KMS-11 (cell line): ENCODE results near the gene PUSL1.

ENCODE experiments used
- H2AFZ ChIP-seq: fragments of 200-600 bp; sonication (generic); 2 replicates; pipeline ENCODE4 v1.6.1; 2016; ENCODE audit warnings: antibody characterized with exemption, mixed run types, low read depth
- H3K27ac ChIP-seq: fragments of 200-600 bp; sonication (generic); 2 replicates; pipeline ENCODE4 v1.6.1; 2016; ENCODE audit warnings: mild to moderate bottlenecking, mixed run types
- H3K27me3 ChIP-seq: fragments of 200-600 bp; sonication (generic); 2 replicates; pipeline ENCODE4 v1.6.1; 2017; ENCODE audit warnings: mild to moderate bottlenecking, low read depth, mixed run types, moderate library complexity; ENCODE audit not compliant: insufficient read depth
- H3K36me3 ChIP-seq: fragments of 200-600 bp; sonication (generic); 2 replicates; pipeline ENCODE4 v1.6.1; 2017; ENCODE audit warnings: mild to moderate bottlenecking, mixed run types; ENCODE audit not compliant: insufficient read depth
- H3K4me1 ChIP-seq: fragments of 200-600 bp; sonication (generic); 2 replicates; pipeline ENCODE4 v1.6.1; 2016; ENCODE audit warnings: mild to moderate bottlenecking, low read depth, mixed run types; ENCODE audit not compliant: poor library complexity, severe bottlenecking
- H3K4me2 ChIP-seq: fragments of 200-600 bp; sonication (generic); 2 replicates; pipeline ENCODE4 v1.7.0; 2016; ENCODE audit warnings: mild to moderate bottlenecking, mixed run types
- H3K4me3 ChIP-seq: fragments of 200-600 bp; sonication (generic); IDR thresholded peaks from 2 replicates; pipeline ENCODE4 v1.6.1; 2017; ENCODE audit warnings: low read depth, low read length, mixed read lengths; ENCODE audit not compliant: insufficient read depth
- H3K79me2 ChIP-seq: fragments of 200-600 bp; sonication (generic); 2 replicates; pipeline ENCODE4 v1.6.1; 2016; ENCODE audit warnings: low read depth, mixed run types; ENCODE audit not compliant: insufficient read depth
- H3K9ac ChIP-seq: fragments of 200-600 bp; sonication (generic); 2 replicates; pipeline ENCODE4 v1.6.1; 2016; ENCODE audit warnings: mild to moderate bottlenecking, mixed run types
- H4K20me1 ChIP-seq: fragments of 200-600 bp; sonication (generic); 2 replicates; pipeline ENCODE4 v1.6.1; 2016; ENCODE audit warnings: mild to moderate bottlenecking, mixed run types; ENCODE audit not compliant: insufficient read depth
- TF ChIP-seq, protein P1 (sequence below): fragments of 200-600 bp; sonication (generic); conservative IDR thresholded peaks from 2 replicates; pipeline ENCODE4 v1.6.1; 2017; ENCODE audit warnings: low read depth, mild to moderate bottlenecking, antibody characterized with exemption, low read length, moderate library complexity, mixed read lengths

PUSL1 gene

GRCh38 chr1:1264868-1265272 is 43.5 kb upstream of the PUSL1 start:
- no peak overlapping the region for H2AFZ ChIP-seq
- no peak overlapping the region for H3K4me3 ChIP-seq
- no peak overlapping the region for H3K9ac ChIP-seq
- peaks cover 29% of the 10 kb centered on the region; the same call in 1 of the 2 replicates for H3K79me2 ChIP-seq
- no peaks in the 10 kb centered on the region for H3K27me3 ChIP-seq
- no peaks in the 10 kb centered on the region for H3K4me1 ChIP-seq
- no peak overlapping the region for H3K27ac ChIP-seq
- no peaks in the 10 kb centered on the region for H4K20me1 ChIP-seq
- peaks cover 11% of the 10 kb centered on the region; the same call in 1 of the 2 replicates for H3K36me3 ChIP-seq
- no peak overlapping the region for H3K4me2 ChIP-seq
- TF ChIP-seq, protein P1, sequence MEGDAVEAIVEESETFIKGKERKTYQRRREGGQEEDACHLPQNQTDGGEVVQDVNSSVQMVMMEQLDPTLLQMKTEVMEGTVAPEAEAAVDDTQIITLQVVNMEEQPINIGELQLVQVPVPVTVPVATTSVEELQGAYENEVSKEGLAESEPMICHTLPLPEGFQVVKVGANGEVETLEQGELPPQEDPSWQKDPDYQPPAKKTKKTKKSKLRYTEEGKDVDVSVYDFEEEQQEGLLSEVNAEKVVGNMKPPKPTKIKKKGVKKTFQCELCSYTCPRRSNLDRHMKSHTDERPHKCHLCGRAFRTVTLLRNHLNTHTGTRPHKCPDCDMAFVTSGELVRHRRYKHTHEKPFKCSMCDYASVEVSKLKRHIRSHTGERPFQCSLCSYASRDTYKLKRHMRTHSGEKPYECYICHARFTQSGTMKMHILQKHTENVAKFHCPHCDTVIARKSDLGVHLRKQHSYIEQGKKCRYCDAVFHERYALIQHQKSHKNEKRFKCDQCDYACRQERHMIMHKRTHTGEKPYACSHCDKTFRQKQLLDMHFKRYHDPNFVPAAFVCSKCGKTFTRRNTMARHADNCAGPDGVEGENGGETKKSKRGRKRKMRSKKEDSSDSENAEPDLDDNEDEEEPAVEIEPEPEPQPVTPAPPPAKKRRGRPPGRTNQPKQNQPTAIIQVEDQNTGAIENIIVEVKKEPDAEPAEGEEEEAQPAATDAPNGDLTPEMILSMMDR = 0 out of 2 replicates have a peak, but pooled peaks have one; percentile 18

DNA sequence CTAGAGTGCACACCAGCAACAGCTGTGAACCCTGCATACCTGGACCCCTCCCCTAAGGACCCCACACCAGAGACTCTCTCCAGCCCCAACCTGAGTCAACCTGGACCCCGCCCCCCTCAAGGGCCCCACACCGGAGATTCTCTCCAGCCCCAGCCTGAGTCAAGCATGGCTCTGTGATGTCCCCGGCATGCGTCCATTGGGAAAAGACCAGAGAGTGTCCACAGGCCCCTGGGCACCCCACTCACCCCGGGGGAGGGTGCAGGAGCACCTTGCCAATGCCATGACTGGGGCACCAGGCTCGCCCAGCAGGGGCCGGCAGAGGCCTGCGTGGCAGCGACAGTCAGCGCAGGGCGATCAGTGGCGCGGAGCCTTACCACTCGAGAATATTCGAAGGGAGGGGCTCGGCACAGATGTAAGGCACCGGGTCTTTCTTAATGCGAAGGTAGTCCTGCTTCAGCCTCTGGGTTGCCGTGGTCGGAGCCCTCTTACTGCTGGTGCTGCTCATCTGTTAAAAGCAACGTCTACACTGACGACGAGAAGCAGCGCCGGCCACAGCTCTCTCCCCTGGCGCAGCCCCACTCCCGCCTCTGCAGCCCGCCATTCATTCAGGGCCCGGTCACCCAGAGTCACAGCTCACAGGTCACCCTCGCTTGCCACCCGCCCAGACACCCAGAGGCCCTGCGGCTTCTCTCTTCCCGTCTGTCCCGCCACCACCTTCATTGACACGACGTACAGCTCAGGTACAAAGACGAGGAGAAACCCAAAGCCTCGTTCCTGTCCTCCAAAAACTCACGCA is 40.7 kb upstream of the PUSL1 start:
- peaks cover 14% of the 10 kb centered on the region for H3K4me1 ChIP-seq
- no peak overlapping the region for H2AFZ ChIP-seq
- H3K4me2 ChIP-seq = no peak overlapping the region
- peaks cover 4% of the 10 kb centered on the region; the same call in 1 of the 2 replicates for H4K20me1 ChIP-seq
- TF ChIP-seq, protein P1 = no peak
- H3K27ac ChIP-seq = no peak overlapping the region
- peaks cover 10% of the 10 kb centered on the region; the same call in 1 of the 2 replicates for H3K36me3 ChIP-seq
- peaks cover 57% of the 10 kb centered on the region for H3K79me2 ChIP-seq
- H3K27me3 ChIP-seq = no peaks in the 10 kb centered on the region; the same call in 1 of the 2 replicates
- no peak overlapping the region for H3K9ac ChIP-seq
- no peak overlapping the region for H3K4me3 ChIP-seq

DNA sequence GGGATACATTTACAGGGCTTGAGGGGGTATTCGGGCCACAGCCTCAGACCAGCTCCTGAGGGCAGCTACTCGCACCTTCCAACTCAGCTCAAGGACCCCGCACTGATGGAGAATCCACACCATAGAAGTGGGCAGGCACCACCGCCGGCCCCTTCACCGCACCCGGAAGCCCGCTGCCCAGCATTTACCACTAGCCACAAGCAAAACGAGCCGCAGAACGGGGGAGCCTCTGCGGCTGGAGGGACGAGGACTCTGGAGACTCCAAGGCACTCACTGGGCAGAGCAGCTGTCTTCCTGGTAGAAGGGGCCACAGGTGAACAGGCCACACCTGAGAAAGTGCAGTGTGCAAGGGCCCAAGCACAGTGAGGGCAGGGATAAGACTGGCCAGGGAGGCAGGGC is 40.1 kb upstream of the PUSL1 start:
- TF ChIP-seq, protein P1 = no peak
- H3K4me1 ChIP-seq = peaks cover 14% of the 10 kb centered on the region
- H3K27me3 ChIP-seq = no peaks in the 10 kb centered on the region; the same call in 1 of the 2 replicates
- no peak overlapping the region for H3K4me3 ChIP-seq
- no peak overlapping the region for H3K9ac ChIP-seq
- no peak overlapping the region for H2AFZ ChIP-seq
- H3K4me2 ChIP-seq = no peak overlapping the region
- H4K20me1 ChIP-seq = peaks cover 4% of the 10 kb centered on the region; the same call in 1 of the 2 replicates
- peaks cover 63% of the 10 kb centered on the region for H3K79me2 ChIP-seq
- H3K36me3 ChIP-seq = peaks cover 7% of the 10 kb centered on the region; the same call in 1 of the 2 replicates
- no peak overlapping the region for H3K27ac ChIP-seq

DNA sequence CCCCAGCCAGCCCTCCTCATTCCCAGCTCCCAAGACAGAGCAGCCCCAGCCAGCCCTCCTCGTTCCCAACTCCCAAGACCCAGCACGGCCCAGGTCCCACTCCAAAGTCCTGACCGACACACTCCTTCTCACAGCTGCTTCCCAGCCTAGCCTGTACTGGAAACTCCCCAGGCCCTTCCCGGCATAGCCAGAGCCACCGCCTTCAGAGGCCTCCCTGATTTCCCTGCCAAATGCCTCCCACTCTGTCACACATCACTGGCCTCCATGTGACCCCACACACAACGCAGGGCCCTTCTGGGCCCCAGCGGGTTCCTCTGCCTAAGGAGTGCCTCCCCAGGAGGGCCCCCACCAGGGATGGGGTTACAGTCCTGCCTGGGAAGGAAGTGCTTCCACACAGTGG is 37.6 kb upstream of the PUSL1 start:
- Histone ChIP-seq H3K79me2 (peaks cover 64% of the 10 kb centered on the region), H3K36me3 (peaks cover 7% of the 10 kb centered on the region; the same call in 1 of the 2 replicates), H3K9ac (no peak overlapping the region), H2AFZ (no peak overlapping the region), H3K27me3 (no peaks in the 10 kb centered on the region; the same call in 1 of the 2 replicates), H3K4me2 (no peak overlapping the region), H4K20me1 (peaks cover 4% of the 10 kb centered on the region; the same call in 1 of the 2 replicates), H3K4me1 (peaks cover 14% of the 10 kb centered on the region), H3K27ac (no peak overlapping the region), H3K4me3 (no peak overlapping the region)
- TF ChIP-seq, protein P1 = no peak
